Medulla oblongata (tissue), 1 donor: Measurements from ENCODE around the gene FSD1L.

Experiments used
- DNase-seq: peaks from one replicate; pipeline ENCODE4 v3.0.0-alpha.2; 2015; ENCODE audit errors: extremely low spot score

FSD1L gene

GRCh38 chr9:105447814-105448812 lies at the start of gene FSD1L:
Gene FSD1L, plus strand, starts transcription at chr9:105448034. Its CDS starts 187 bp downstream, at chr9:105448221.
- peak; percentile 93 for DNase-seq

DNA sequence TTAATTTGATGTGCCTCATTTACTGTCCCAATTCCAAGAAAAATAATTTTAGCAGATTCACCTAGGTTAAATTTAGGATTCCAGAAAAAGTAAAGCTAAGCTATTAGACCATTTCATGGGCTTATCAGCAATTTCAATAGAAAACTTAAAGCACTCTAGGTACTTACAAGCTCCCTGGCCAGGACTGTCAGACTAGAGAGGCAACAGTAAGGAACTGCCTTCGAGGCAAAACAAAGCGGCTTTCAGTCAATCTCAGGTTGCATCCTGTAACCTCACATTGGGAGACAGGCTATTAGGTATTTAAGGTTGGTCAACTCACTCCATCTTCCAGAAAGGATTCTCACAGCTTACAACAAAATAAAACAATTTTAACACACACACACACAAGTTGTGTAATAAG lies 48.7 kb upstream of the FSD1L start:
- no peak for DNase-seq

- DNase-seq, result no peak
Measured at GRCh38 chr9:105401651-105402050, 46.2 kb upstream of the FSD1L start.

DNA sequence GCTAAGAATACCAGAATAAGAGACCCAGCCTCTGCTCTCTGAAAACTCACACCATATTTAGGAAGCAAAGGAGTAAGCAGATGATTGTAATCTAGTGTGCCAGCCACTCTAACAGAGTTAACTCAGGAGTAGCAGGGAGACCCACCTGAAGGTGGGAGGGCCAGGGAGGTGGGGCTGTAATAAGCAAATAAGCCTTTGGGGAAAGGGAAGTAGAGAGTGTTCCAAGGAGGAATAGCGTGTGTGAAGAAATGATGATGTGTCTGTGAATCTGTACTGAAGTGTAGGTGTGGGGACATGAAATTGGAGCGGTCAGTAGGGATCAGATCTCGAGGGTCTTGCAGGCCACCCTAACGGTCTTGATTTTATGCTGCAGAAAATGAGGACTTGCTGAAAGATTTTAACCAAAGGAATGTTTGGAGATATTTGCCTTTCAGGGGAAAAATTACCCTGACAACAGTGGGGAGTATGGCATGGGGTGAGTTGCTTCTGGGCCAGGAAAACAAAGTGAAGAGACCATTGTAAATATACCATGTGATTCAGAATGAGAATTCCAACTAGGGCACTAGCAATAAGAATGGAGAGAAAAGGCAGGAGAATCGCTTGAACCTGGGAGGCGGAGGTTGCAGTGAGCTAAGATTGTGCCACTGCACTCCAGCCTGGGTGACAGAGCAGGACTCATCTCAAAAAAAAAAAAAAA lies 44.1 kb upstream of the FSD1L start:
- DNase-seq, result no peak

DNA sequence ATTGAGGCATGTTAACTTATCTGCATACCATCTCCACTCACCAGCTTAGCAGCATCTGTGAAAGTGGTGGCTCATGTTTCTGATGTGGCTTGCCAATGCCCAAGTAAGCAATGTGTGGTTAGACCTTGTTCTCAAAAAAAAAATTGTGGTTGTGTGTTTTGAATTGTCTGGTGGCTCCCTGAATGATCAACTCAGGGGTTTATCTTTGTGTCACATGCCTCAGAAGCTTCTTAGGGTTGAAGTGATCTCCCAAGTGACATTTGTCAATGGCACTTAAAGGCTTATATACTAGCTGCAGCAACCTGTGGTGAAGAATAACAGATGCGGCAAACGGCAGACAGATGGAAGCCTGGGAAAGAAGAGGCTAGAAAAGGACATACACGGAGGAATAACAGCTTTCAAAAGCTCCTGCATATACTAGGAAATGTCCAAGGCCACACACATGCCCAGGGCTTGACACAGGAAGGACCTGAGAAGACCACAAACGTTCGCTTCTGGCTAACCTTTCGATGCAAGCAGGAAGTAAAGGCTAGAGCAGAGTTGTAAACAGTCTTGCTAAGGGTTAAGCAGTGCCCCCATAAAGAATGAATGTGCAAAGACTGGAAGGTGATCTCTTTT lies 42.2 kb upstream of the FSD1L start:
- no peak for DNase-seq

GRCh38 chr9:105406369-105406768 lies 41.5 kb upstream of the FSD1L start:
- no peak for DNase-seq

GRCh38 chr9:105413525-105413924 lies 34.3 kb upstream of the FSD1L start:
- peak; percentile 68 for DNase-seq

DNA sequence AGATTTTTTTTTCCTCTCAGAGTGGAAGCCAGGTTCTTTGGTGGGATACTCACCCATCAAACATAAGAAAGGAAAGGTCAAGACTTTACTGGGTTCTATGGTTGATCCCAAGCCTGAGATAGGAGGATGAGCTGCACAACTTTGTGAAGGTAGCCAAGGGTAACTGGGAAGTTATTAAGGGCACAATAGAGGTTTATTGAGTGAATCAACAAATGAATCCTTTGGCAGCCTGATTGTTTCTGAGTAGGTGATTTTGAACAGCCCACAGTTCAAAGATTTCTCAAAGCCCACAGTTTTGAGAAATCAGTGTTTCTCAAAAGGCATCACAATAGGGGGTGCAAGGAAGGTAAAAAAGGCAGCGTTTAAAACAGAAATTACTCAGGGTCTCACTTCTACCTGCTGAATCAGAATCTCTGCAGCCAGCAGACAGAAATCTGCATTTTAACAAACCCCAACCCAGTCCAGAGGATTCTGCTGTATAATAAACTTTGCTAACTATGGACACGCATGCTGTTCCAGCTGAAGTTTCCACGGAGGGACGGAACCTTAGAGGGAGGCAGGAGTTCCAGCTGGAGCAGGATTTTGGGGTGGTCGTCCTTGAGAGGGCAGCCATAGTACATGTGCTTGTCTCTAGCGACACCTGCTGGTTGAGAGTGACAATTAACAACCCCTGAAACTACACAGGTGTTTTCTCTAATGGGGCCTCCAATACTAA lies 32.7 kb upstream of the FSD1L start:
- peak; percentile 85 for DNase-seq

- DNase-seq, result no peak
Measured at GRCh38 chr9:105415662-105415980, 32.2 kb upstream of the FSD1L start.

DNA sequence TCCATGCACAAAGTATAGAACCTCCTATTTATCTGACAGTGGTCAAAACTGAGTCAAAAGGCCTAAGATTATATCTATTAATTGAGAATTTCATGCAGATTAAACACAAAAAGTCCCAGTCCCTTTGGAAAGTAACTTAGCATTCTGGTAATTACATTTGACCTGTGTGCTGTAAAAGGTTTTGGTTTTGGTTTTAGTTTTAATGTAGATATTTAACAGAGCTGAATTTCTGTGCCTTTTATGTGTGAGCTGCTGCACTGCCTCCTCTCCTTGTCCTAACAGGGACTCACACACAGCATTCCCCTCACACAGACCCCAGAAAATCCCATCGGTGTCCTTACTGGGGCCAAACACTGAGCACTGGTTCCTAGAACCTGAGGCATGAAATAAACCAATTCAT lies 31.0 kb upstream of the FSD1L start:
- DNase-seq, result no peak

DNA sequence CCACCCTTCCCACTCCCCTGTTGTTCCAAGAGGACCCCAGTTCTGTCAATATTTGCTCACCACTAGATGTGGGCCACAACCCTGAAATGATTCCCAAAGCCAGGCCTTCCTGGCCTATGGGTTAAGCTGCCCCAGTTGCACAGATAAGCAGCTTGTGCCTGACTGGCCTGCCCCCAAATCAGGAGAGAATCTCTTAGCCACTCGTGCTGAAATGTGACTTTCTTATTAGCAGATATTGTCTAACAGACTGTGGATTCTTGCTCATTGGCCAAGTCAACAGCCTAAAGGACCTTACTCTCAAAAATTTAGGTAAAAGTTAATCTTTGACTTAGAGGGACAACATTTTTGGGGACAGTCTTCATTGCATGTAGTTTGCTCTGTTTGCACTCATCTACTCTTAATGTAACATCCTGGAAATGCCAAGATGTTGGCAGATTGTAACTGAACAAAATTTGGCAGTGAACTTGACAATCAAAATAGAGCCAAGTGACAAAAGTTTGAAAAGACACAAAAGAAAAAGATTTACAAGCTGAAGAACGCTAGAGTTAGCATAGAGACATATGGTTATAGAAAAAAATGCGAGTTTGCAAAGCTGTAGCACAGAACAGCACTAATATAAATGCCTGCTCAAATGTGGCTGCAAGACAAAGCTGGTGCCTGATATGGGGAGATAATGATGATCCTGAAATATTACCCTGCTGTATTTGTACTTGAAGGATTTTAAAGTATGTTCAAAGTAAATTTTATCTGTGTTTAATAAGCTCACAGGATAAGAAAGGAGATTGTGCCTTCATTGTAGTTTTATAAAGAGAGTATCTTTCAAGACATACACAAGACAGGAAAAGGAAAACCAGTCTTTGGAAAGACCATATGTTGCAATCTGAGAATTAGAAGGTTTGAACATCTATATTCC lies 29.0 kb upstream of the FSD1L start:
- DNase-seq, result no peak

- no peak for DNase-seq
Measured at GRCh38 chr9:105419816-105420597, 27.8 kb upstream of the FSD1L start.

- no peak for DNase-seq
Measured at GRCh38 chr9:105421154-105421553, 26.7 kb upstream of the FSD1L start.

- DNase-seq, result no peak
Measured at GRCh38 chr9:105421864-105422263, 26.0 kb upstream of the FSD1L start.

DNA sequence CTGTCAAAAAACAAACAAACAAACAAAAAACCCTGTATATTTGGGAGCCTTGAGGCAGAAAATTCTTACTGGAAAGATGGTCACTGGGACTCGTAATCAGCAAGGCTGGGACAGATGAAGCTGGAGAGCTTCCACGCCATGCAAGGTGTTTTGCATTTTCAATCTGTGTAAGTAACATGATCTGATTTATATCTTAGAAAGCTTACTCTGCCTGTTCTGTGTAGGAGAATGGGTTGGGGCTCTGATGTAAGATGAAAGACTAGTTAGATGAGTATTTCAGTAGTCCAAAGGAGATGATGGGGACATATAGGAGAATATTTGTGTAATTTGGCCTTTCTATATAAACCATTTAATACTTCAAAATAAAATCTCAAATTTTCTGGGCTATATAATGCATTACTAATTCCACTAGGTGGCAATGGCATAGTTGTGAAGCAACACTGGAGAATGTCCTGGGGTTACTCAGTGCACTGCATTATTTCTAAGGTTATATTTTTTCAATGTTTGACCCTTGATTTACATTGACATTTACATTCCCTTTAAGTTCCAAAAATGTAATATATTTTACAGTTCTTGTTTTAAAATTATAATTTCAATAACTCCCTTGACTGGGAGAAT lies 21.9 kb upstream of the FSD1L start:
- no peak for DNase-seq

DNA sequence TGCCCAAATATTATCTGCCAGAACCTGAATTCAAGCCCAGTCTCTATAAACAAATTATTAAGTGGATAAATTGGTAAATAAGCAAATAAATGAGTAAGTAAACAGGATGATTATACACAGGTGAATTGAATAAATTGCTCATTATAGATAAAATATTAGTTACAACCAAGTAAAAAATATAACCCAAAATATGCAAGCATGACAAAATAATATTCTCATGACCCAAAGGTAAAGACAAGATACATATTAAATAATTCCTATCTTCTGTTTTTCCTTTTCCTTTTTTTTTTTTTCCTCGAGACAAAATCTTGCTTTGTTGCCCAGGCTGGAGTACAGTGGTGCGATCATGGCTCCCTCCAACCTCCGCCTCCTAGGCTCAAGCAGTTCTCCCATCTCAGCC lies 21.2 kb upstream of the FSD1L start:
- no peak for DNase-seq

DNA sequence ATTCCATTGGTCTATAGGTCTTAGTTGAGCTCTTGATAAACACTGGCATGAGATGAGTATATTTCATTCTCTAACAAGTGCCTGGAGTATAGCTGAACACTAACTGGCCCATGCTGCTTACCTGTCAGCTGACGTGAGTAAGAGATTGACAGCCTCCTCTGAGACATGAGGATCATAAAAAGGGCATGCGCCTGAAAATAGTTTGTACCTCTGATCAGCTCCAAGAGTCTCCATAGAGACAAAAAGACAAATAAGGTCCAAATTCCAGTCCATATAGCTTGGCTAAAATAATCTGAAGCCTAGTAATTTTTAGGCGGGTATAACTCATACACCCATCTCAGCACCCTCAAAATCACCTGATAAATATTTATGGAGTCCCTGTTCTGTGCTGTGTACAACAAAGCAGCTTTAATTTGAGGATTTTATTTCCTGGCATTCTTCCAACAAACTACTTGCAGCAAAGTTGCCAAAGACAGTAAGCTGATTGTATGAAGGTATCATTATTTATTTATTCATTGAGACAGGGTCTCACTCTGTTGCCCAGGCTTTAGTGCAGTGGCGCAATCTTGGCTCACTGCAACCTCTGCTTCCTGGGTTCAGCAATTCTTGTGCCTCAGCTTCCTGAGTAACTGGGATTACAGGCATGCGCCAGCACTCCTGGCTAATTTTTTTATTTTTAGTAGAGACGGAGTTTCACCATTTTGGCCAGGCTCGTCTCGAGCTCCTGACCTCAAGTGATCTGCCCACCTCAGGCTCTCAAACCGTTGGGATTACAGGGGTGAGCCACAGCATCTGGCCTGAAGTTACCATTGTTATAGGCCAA lies 16.2 kb upstream of the FSD1L start:
- no peak for DNase-seq

DNA sequence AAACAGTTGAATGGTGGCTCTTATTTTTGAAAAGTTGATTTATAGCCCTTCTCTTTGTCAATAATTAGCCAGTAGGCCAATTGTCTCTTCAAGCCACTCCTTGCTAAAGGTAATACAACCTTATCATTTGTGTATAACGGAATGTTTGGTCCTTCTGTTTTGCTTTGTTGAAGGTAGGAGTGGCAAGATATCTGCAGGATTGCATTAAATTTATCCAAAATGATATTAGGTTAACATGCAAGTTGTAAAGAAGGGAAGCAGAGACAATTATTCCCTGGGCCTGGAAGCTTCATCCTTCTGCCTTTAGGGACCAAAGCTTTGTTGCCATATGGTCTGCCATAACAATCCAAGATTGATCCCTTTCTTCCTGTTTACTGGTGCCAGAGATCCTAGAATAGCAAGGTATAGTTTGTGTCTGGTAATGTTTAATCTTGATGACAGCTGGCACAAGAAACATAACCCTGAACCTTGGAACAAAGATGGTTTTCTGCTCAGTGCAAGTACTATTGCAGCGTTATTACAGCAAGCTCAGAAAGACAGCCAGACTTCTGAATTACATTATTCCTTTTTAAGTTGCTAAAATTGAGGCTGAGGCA lies 15.5 kb upstream of the FSD1L start:
- DNase-seq, result no peak
